Right renal cortex interstitium (tissue), 3 donors: ENCODE data around the gene VASH2. TPM values are rescaled to one million over a fixed set of nuclear protein-coding genes. Genes with fewer than 3 reads are reported as not detected.
"Not testable (repeated sequence)": the region's sequence is repeated elsewhere in the genome, so short reads cannot be mapped to it uniquely, and the experiment has no call there.

Source experiments
- DNase-seq, 3 donors: peaks; one replicate each; pipeline ENCODE4 v3.0.0-alpha.2; 2013; ENCODE audit warnings: low read depth in 3 of 3, low spot score in 2 of 3
- polyA plus RNA-seq, 3 donors: library from polyadenylated mRNA; unstranded; fragments of 120-200 nt; gene quantifications; one replicate each; pipeline ENCODE4 v1.2.1, GENCODE V29; 2013; ENCODE audit not compliant: insufficient read length in 3 of 3

The VASH2 gene
- polyA plus RNA-seq, 3 donors, result 20.3 to 24.9 (median 23.5) TPM

GRCh38 chr1:212977781-212978645 is 27.7 kb downstream of the VASH2 start:
- DNase-seq, result no peak

- DNase-seq, result no peak
Observed at GRCh38 chr1:212979340-212980122, 29.2 kb downstream of the VASH2 start.

GRCh38 chr1:212980123-212980785 is 29.9 kb downstream of the VASH2 start:
- DNase-seq, result no peak

GRCh38 chr1:212981025-212981495 is 30.7 kb downstream of the VASH2 start:
- no peak for DNase-seq

- no peak for DNase-seq
Observed at GRCh38 chr1:212981571-212982328, 31.4 kb downstream of the VASH2 start.

GRCh38 chr1:212982430-212983152 is 32.2 kb downstream of the VASH2 start:
- DNase-seq, result no peak

- no peak for DNase-seq
Observed at GRCh38 chr1:212983482-212983881, 33.1 kb downstream of the VASH2 start.

- no peak for DNase-seq
Observed at GRCh38 chr1:212984522-212985291, 34.4 kb downstream of the VASH2 start.

GRCh38 chr1:212986551-212986950 is 36.2 kb downstream of the VASH2 start:
- no peak for DNase-seq

GRCh38 chr1:212987702-212988322 is 37.5 kb downstream of the VASH2 start:
- no peak for DNase-seq

GRCh38 chr1:212990276-212990675 is 39.9 kb downstream of the VASH2 start:
- no peak for DNase-seq

- not testable (repeated sequence) for DNase-seq
Observed at GRCh38 chr1:212993960-212994359, 43.6 kb downstream of the VASH2 start.

GRCh38 chr1:212994926-212995325 is 44.6 kb downstream of the VASH2 start:
- DNase-seq, result no peak

- DNase-seq, result no peak
Observed at GRCh38 chr1:213003256-213003655, 52.9 kb downstream of the VASH2 start.

GRCh38 chr1:213008564-213008963 is 58.2 kb downstream of the VASH2 start:
- no peak for DNase-seq

GRCh38 chr1:213014642-213015041 is 64.3 kb downstream of the VASH2 start:
- DNase-seq, result peak in 2 of 3 donors; percentile 0 to 5

- peak; percentile 93 to 98 (median 97) for DNase-seq
Observed at GRCh38 chr1:213015099-213016050, 65.0 kb downstream of the VASH2 start, which contains the start of gene ANGEL2. ANGEL2 (minus strand) TSS chr1:213015867; CDS start chr1:213015671, 196 bp downstream.
